Measurements from ENCODE around the gene TK1.
A peak's percentile ranks its signal among the peaks of the same experiment; 100 is the strongest.

The TK1 gene

GRCh38 chr17:78127888-78128550 is 58.8 kb downstream of the TK1 start:
- TF ChIP-seq CTCF (IDR thresholded peaks at IDR 0.05), result no peak
- DNase-seq, result peak; percentile 68
- Mint-ChIP-seq H3K27me3 (ENCODE audit: low read depth, poor library complexity) (peaks cover 14% of the 10 kb centered on the region), H3K9me3 (no peaks in the 10 kb centered on the region), H3K36me3 (ENCODE audit: low read depth) (peaks cover 10% of the 10 kb centered on the region), H3K4me3 (peak overlapping the region; percentile 85), H3K27ac (peak overlapping the region; percentile 90), H3K4me1 (peaks cover 38% of the 10 kb centered on the region)

DNA sequence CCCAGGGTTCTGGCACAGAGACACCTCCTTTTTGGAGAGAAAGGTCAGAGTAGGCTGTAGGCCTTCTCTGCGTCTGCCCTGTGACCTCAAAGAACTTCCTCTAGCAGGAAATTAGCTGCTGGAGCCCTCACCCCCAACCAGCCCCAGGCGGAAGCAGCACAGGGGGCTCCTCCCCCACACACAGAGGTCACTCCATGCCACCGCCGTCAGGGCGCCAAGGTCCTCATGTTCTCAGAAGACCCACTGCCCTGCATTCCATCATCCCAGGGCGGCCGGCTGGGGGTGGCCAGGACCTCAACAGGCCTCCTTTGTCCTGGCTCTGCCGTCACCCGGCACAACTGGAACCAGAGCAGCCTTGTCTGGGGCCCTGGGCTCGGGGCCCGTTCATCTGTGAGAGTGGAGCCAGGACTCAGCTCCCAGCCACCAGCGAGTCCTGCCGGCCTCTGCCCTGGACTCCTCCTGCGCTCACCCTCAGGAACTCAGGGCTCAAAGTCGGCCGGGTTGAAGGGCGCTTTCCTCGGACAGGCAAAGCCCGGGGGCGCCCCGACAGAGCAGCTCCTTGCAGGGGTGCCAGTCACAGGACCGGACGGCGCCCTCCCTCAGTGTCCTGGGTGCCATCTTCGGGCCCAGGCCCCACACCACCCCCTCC is 59.5 kb downstream of the TK1 start:
- H3K27me3 Mint-ChIP-seq (ENCODE audit: low read depth, poor library complexity), result peaks cover 8% of the 10 kb centered on the region
- no peaks in the 10 kb centered on the region for H3K9me3 Mint-ChIP-seq
- TF ChIP-seq CTCF (IDR thresholded peaks at IDR 0.05), result no peak
- peaks cover 38% of the 10 kb centered on the region for H3K4me1 Mint-ChIP-seq
- H3K4me3 Mint-ChIP-seq, result peak overlapping the region; percentile 85
- peak overlapping the region; percentile 90 for H3K27ac Mint-ChIP-seq
- DNase-seq, result peak; percentile 70
- peaks cover 13% of the 10 kb centered on the region for H3K36me3 Mint-ChIP-seq (ENCODE audit: low read depth)

- Mint-ChIP-seq H3K36me3 (ENCODE audit: low read depth) (peaks cover 13% of the 10 kb centered on the region), H3K4me3 (peak overlapping the region; percentile 85), H3K4me1 (peaks cover 38% of the 10 kb centered on the region), H3K27ac (peak overlapping the region; percentile 90), H3K27me3 (ENCODE audit: low read depth, poor library complexity) (peaks cover 8% of the 10 kb centered on the region), H3K9me3 (no peaks in the 10 kb centered on the region)
- no peak for TF ChIP-seq CTCF (IDR thresholded peaks at IDR 0.05)
- DNase-seq, result no peak
Observed at GRCh38 chr17:78126895-78127238, 60.0 kb downstream of the TK1 start.

DNA sequence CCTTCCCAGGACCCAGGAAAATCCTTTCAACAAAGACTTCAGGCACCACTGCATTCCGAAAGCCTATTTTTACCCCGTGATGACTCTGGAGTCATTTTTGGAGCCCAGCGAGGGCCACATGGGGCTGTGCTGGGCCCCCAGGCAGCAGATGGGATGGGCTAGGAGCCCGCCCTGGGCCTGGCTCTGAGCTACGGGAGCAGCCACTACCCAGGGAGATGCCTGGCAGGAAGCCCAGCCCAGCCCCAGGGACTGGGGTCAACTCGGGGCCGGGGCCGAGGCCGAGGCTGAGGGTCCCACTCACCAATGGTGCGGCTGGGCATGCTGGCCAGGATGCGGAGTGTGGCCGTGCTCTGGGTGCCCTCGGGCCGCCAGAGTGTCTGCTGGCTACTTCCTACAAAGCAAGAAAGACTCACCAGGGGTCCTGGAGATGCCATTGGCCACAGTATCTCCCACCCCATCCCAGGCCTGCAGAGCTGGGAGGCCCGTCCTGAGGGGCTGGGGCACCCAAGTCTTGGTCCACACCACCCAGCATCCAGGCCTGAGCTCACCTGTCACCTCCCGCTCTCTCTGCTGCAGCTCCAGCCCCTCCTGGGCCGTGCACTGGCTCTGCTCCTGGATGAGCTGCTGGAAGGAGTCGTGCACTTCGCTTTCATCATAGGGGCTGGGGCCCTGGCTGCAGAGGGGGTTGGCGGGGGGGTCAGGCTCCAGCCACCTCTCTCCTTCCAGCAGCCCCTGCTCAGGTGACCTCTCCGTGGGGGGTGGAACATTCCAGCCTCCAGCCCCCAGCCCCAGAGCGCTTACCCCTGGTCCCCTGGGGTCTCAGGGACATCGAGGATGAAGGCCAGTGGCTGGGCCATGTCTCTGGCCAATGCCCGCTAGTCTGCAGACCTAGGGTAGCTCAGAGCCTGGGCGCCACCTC is 60.6 kb downstream of the TK1 start:
- Mint-ChIP-seq H3K27ac (peak overlapping the region; percentile 51), H3K36me3 (ENCODE audit: low read depth) (peaks cover 13% of the 10 kb centered on the region), H3K4me1 (peaks cover 38% of the 10 kb centered on the region), H3K27me3 (ENCODE audit: low read depth, poor library complexity) (peaks cover 8% of the 10 kb centered on the region), H3K9me3 (no peaks in the 10 kb centered on the region), H3K4me3 (peak overlapping the region; percentile 85)
- no peak for DNase-seq
- TF ChIP-seq CTCF (IDR thresholded peaks at IDR 0.05), result no peak

GRCh38 chr17:78125138-78125913 is 61.5 kb downstream of the TK1 start:
- Mint-ChIP-seq H3K27ac (no peak overlapping the region), H3K4me3 (no peak overlapping the region), H3K4me1 (peaks cover 33% of the 10 kb centered on the region), H3K9me3 (no peaks in the 10 kb centered on the region), H3K36me3 (ENCODE audit: low read depth) (peaks cover 17% of the 10 kb centered on the region), H3K27me3 (ENCODE audit: low read depth, poor library complexity) (peaks cover under 1% of the 10 kb centered on the region)
- DNase-seq, result no peak
- no peak for TF ChIP-seq CTCF (IDR thresholded peaks at IDR 0.05)
